Central memory CD8-positive, alpha-beta T cell (primary cell): ENCODE measurements around the gene RSPH9.

Experiments
- ATAC-seq: fragments of 150-1000 bp; cut with Tn5 transposase; replicated peaks from 2 replicates; pipeline ENCODE4 v1.10.0; 2022; ENCODE audit warnings: mild to moderate bottlenecking, moderate FRiP score, moderate number of reproducible peaks; ENCODE audit not compliant: poor library complexity, severe bottlenecking; ENCODE audit errors: extremely low read depth
- DNase-seq, 2 donors: peaks; one replicate each; pipeline ENCODE4 v3.0.0; 2021; ENCODE audit warnings: low spot score in 2 of 2
- H3K27ac Mint-ChIP-seq: one replicate; pipeline ENCODE4 v1.8.0; 2022; ENCODE audit warnings: low read depth, mild to moderate bottlenecking, moderate library complexity, mixed read lengths
- H3K27me3 Mint-ChIP-seq: one replicate; pipeline ENCODE4 v1.8.0; 2022; ENCODE audit warnings: mixed read lengths
- H3K36me3 Mint-ChIP-seq: one replicate; pipeline ENCODE4 v1.8.0; 2022; ENCODE audit warnings: mild to moderate bottlenecking, moderate library complexity, mixed read lengths; ENCODE audit not compliant: insufficient read depth
- H3K4me1 Mint-ChIP-seq: one replicate; pipeline ENCODE4 v1.8.0; 2022; ENCODE audit warnings: mixed read lengths
- H3K4me3 Mint-ChIP-seq: one replicate; pipeline ENCODE4 v1.8.0; 2022; ENCODE audit warnings: mild to moderate bottlenecking, moderate library complexity, mixed read lengths
- H3K9me3 Mint-ChIP-seq: one replicate; pipeline ENCODE4 v1.8.0; 2022; ENCODE audit warnings: mixed read lengths

Gene RSPH9

DNA sequence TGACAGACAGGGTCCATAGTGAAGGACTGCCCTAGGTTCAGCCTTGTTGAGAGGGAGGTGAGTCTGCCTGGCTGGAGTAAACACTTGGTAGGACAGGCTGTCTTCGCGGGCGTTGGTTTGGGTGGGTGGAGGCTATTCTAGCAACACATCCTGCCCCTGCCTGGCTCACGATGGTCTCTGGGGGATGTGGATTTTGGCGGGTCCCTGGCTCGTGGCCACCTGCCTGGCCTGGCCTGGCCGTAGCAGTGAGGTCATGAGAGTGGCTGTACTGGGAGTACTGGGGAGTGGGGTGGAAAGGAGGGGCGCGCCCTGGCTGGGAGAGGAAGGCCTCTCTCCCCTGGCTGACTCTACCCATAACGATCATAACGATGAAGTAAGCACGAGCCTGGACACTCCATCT is 73.0 kb downstream of the RSPH9 start:
- ATAC-seq (no peak), DNase-seq (no peak)
- Mint-ChIP-seq H3K4me1 (no peaks in the 10 kb centered on the region), H3K4me3 (no peak overlapping the region), H3K27ac (no peak overlapping the region), H3K36me3 (no peaks in the 10 kb centered on the region), H3K9me3 (no peaks in the 10 kb centered on the region), H3K27me3 (peaks cover 17% of the 10 kb centered on the region)

DNA sequence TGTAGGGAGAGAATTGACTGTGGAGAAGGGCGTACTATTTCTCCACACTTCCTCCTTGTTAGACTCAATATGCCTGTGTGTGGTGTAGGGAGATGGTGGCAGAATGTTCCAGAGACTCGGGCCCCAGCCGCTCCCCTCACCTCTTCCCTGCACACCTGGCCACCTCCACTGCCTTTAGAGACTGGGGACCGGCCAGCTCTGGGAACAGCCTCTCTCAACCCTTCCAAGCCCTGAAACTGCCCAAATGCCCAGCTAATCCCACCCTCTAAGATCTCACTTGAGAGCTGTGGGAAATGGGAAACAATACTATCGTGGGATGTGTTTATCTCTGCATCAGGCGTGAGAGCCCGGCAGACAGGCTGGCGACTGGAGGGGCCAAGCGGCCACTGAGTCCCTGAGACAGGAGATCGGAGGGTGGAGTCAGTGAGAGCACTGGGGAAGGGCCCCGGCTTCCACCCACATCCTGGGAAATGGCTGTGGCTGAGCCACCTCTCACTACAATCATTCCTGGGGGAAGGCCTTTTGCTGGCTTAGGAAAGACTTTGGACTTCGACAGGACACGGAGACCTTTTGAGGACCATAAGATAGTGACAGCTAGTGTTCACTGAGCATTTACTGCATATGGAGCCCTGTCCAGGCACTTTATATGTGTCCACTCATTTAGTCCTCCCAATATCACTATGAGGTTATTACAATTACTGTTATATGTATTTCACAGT is 73.7 kb downstream of the RSPH9 start:
- Mint-ChIP-seq H3K36me3 (no peaks in the 10 kb centered on the region), H3K27me3 (peaks cover 17% of the 10 kb centered on the region), H3K4me3 (no peak overlapping the region), H3K4me1 (peaks cover 2% of the 10 kb centered on the region), H3K9me3 (no peaks in the 10 kb centered on the region), H3K27ac (no peak overlapping the region)
- no peak for DNase-seq
- ATAC-seq = no peak

DNA sequence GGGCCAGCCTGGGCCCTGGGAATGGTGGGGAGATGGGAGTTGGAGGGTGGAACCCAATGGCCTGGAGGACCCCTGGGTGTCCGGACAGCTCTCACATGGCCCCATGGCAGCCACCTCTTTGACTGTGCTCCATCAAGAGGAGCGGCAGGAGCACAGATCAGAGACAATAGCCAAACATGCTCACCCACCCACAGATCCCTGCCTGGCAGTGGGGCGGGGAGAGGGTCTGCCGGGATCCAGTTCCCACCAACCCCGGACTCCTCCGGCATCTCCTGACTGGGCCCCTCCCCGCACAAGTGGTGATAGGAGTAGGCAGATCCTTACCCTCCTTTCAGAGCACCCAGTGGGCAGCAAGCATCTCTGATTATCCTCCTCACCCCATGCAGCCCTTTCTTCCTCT is 74.7 kb downstream of the RSPH9 start:
- H3K27me3 Mint-ChIP-seq = peaks cover 17% of the 10 kb centered on the region
- H3K9me3 Mint-ChIP-seq = no peaks in the 10 kb centered on the region
- no peak for ATAC-seq

DNA sequence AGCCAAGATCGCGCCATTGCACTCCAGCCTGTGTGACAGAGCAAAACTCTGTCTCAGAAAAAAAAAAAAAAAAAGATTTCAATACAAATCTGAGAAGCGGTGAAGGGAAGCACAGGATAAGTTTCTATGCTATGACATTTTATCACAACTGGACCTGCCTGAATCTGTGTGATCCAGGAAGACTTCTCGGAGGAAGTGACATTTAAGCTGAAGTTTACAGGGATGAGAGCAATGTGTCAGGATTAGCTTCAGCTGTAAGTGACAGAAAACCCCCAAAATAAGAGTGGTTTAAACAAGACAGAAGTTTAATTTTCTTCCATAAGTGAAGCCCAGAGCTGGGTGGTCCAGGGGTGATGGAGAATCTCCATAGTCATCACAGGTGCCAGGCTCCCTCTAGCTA is 76.2 kb downstream of the RSPH9 start:
- peaks cover 24% of the 10 kb centered on the region for H3K4me1 Mint-ChIP-seq
- no peak overlapping the region for H3K27ac Mint-ChIP-seq

More for the DNA sequence above, 74.7 kb downstream of the RSPH9 start:
- peaks cover 12% of the 10 kb centered on the region for H3K4me1 Mint-ChIP-seq
- no peak overlapping the region for H3K27ac Mint-ChIP-seq
- H3K36me3 Mint-ChIP-seq = no peaks in the 10 kb centered on the region
- DNase-seq = no peak
- H3K4me3 Mint-ChIP-seq = no peak overlapping the region

More for the DNA sequence above, 76.2 kb downstream of the RSPH9 start:
- peaks cover 17% of the 10 kb centered on the region for H3K27me3 Mint-ChIP-seq
- H3K36me3 Mint-ChIP-seq = peaks cover 5% of the 10 kb centered on the region
- H3K9me3 Mint-ChIP-seq = no peaks in the 10 kb centered on the region
- no peak overlapping the region for H3K4me3 Mint-ChIP-seq
- no peak for DNase-seq
- no peak for ATAC-seq
